Liver (tissue), 9 donors: ENCODE measurements around the gene CDK11B. TPM values are rescaled to one million over a fixed set of nuclear protein-coding genes. Genes with fewer than 3 reads are reported as not detected.

ENCODE experiments used
- DNase-seq: peaks from one replicate; pipeline ENCODE4 v3.0.0-alpha.2; 2017; ENCODE audit warnings: low spot score
- H3K27ac ChIP-seq, 2 donors: one replicate each; pipeline ENCODE4 v1.7.0; 2013; ENCODE audit warnings: inconsistent platforms in 2 of 2, low read length in 2 of 2, control low read depth in 1 of 2, low read depth in 1 of 2, mild to moderate bottlenecking in 1 of 2
- H3K27me3 ChIP-seq, 4 donors: one replicate each; pipeline versions ENCODE4 v1.6.1 to v1.7.0; 2013; ENCODE audit warnings: low read length in 3 of 4, inconsistent platforms in 1 of 4, mild to moderate bottlenecking in 1 of 4, moderate library complexity in 1 of 4; ENCODE audit not compliant: control insufficient read depth in 4 of 4, insufficient read depth in 4 of 4
- H3K36me3 ChIP-seq, 4 donors: one replicate each; pipeline versions ENCODE4 v1.6.1 to v1.7.0; 2013; ENCODE audit warnings: low read length in 3 of 4, mild to moderate bottlenecking in 3 of 4, low read depth in 1 of 4, moderate library complexity in 1 of 4; ENCODE audit not compliant: control insufficient read depth in 4 of 4, insufficient read depth in 3 of 4
- H3K4me1 ChIP-seq, 4 donors: one replicate each; pipeline versions ENCODE4 v1.6.1 to v1.7.0; 2013; ENCODE audit warnings: low read length in 3 of 4, mild to moderate bottlenecking in 3 of 4, moderate library complexity in 1 of 4; ENCODE audit not compliant: control insufficient read depth in 4 of 4, insufficient read depth in 4 of 4
- H3K4me3 ChIP-seq, 3 donors: one replicate each; pipeline versions ENCODE4 v1.6.1 to v1.7.0; 2013; ENCODE audit warnings: low read length in 3 of 3, control low read depth in 1 of 3, low read depth in 1 of 3, mild to moderate bottlenecking in 1 of 3
- H3K9ac ChIP-seq, 2 donors: one replicate each; pipeline ENCODE4 v1.7.0; 2013; ENCODE audit warnings: low read length in 2 of 2, mild to moderate bottlenecking in 2 of 2, moderate library complexity in 2 of 2, control low read depth in 1 of 2, low read depth in 1 of 2
- H3K9me3 ChIP-seq, 4 donors: one replicate each; pipeline versions ENCODE4 v1.6.1 to v1.7.0; 2013; ENCODE audit warnings: low read length in 3 of 4; ENCODE audit not compliant: control insufficient read depth in 4 of 4
- ATF3 ChIP-seq: IDR thresholded peaks from 2 replicates; pipeline ENCODE4 v1.6.1; 2016; ENCODE audit warnings: antibody characterized with exemption
- CTCF ChIP-seq: fragments of 150-350 bp; IDR thresholded peaks from 2 replicates; pipeline ENCODE4 v1.5.1; 2017; ENCODE audit warnings: improper control_type of control experiment, low read depth, low read length; ENCODE audit not compliant: missing input control
- EGR1 ChIP-seq, 2 donors: IDR thresholded peaks; 2 replicates each; pipeline ENCODE4 v1.6.1; 2016 to 2018; ENCODE audit warnings: antibody characterized with exemption in 2 of 2, low read depth in 2 of 2
- FOXA2 ChIP-seq: IDR thresholded peaks from 2 replicates; pipeline ENCODE4 v1.6.1; 2016; ENCODE audit warnings: antibody characterized with exemption
- GABPA ChIP-seq, 2 donors: IDR thresholded peaks in 1 of 2; conservative IDR thresholded peaks in 1 of 2; 2 replicates each; pipeline ENCODE4 v1.6.1; 2016; ENCODE audit warnings: antibody characterized with exemption in 2 of 2, mild to moderate bottlenecking in 1 of 2, moderate library complexity in 1 of 2
- HNF4G ChIP-seq: IDR thresholded peaks from 2 replicates; pipeline ENCODE4 v1.6.1; 2016; ENCODE audit warnings: antibody characterized with exemption
- JUND ChIP-seq, 2 donors: IDR thresholded peaks; 2 replicates each; pipeline ENCODE4 v1.6.1; 2016; ENCODE audit warnings: antibody characterized with exemption in 2 of 2
- NR2F2 ChIP-seq: IDR thresholded peaks from 2 replicates; pipeline ENCODE4 v1.6.1; 2016; ENCODE audit warnings: antibody characterized with exemption
- RAD21 ChIP-seq, 2 donors: IDR thresholded peaks; 2 replicates each; pipeline ENCODE4 v1.6.1; 2016; ENCODE audit warnings: antibody characterized with exemption in 2 of 2, mild to moderate bottlenecking in 2 of 2
- REST ChIP-seq: IDR thresholded peaks from 2 replicates; pipeline ENCODE4 v1.6.1; 2016; ENCODE audit warnings: antibody characterized with exemption, mild to moderate bottlenecking
- RXRA ChIP-seq, 2 donors: IDR thresholded peaks; 2 replicates each; pipeline ENCODE4 v1.6.1; 2017 to 2018; ENCODE audit warnings: antibody characterized with exemption in 2 of 2, mild to moderate bottlenecking in 1 of 2
- SP1 ChIP-seq: IDR thresholded peaks from 2 replicates; pipeline ENCODE4 v1.6.1; 2018; ENCODE audit warnings: antibody characterized with exemption, mild to moderate bottlenecking
- TAF1 ChIP-seq: conservative IDR thresholded peaks from 2 replicates; pipeline ENCODE4 v1.6.1; 2016; ENCODE audit warnings: antibody characterized with exemption, mild to moderate bottlenecking
- YY1 ChIP-seq: IDR thresholded peaks from 2 replicates; pipeline ENCODE4 v1.6.1; 2016; ENCODE audit warnings: antibody characterized with exemption, mild to moderate bottlenecking
- ZBTB33 ChIP-seq: IDR thresholded peaks from 2 replicates; pipeline ENCODE4 v1.6.1; 2016; ENCODE audit warnings: antibody characterized with exemption
- WGBS: extraction: QIAGEN DNeasy Blood & Tissue Kit; methylation state at CpG from one replicate; pipeline ENCODE4 v1.1.7; 2013; 5-methylcytosine and 5-hydroxymethylcytosine counted together
- polyA plus RNA-seq, 2 donors: library from polyadenylated mRNA; stranded (reverse) in 1 of 2; unstranded in 1 of 2; fragments of 200-250 nt in 1 of 2; fragments of >200 nt in 1 of 2; fragmentation: Nextera tagmentation in 1 of 2; extraction: Ambion mirVana in 1 of 2; gene quantifications; one replicate each; pipeline versions ENCODE4 v1.2.1 to v1.2.3, GENCODE V29; 2013 to 2015
- total RNA-seq, 2 donors: library from RNA; depleted of rRNA; stranded (reverse); fragments of >200 nt; gene quantifications; one replicate each; pipeline ENCODE4 v1.2.3, GENCODE V29; 2014
- donor health status: healthy.
- donor health status: healthy.
- donor health status: healthy.
- donor health status: healthy.
- donor health status: healthy.

CDK11B gene
- total and polyA plus RNA-seq, 4 donors = 5.1 to 12.2 (median 7.4) TPM

- Histone ChIP-seq H3K36me3 (peaks cover 0 to 6% (median 0%) of the 10 kb centered on the region in 4 donors), H3K27ac (peak within 1 kb of the TSS; percentile 94 to 100), H3K9me3 (no peaks in the 10 kb centered on the region), H3K4me1 (peaks cover 11 to 63% (median 52%) of the 10 kb centered on the region in 4 donors), H3K9ac (peak within 1 kb of the TSS; percentile 63 to 95), H3K27me3 (no peaks in the 10 kb centered on the region), H3K4me3 (peak within 1 kb of the TSS; percentile 73 to 97 (median 85))
- peak; percentile 97 for DNase-seq
- TF ChIP-seq RXRA (IDR thresholded peaks at IDR 0.05) (no peak), FOXA2 (no peak), JUND (IDR thresholded peaks at IDR 0.05) (no peak), ZBTB33 (no peak), RAD21 (IDR thresholded peaks at IDR 0.05) (no peak), NR2F2 (no peak), TAF1 (no peak), HNF4G (no peak), GABPA (IDR thresholded peaks at IDR 0.05 in 1 of 2, conservative IDR thresholded peaks at IDR 0.05 in 1 of 2) (peak in 1 of 2 donors; percentile 93), CTCF (no peak), YY1 (no peak), REST (no peak), SP1 (peak; percentile 35), ATF3 (no peak), EGR1 (IDR thresholded peaks at IDR 0.05; ENCODE audit: low read depth in 2 of 2) (peak; percentile 43 to 84)
- WGBS = under 1% methylated on average over 107 of the region's 107 CpGs
These were observed 43.4 kb downstream of the CDK11B start, which contains the start of gene MIB2 for GRCh38 chr1:1615256-1616044. MIB2 (plus strand) TSS chr1:1615500; CDS start chr1:1623453, 7,953 bp downstream.
